Measurements from ENCODE around the gene HLCS. TPM values are rescaled to one million over a fixed set of nuclear protein-coding genes. Genes with fewer than 3 reads are reported as not detected.

The HLCS gene
- total RNA-seq (29.6 TPM), polyA plus RNA-seq (ENCODE audit: insufficient read depth, low read depth, low replicate concordance) (4.5 TPM)
- long read RNA-seq, donor 1: 0 reads
- long read RNA-seq, donor 2: 0 reads
- long read RNA-seq, donor 3: 0 reads
- long read RNA-seq, donor 4, partial matches to known transcripts: 0 of 1 reads
- long read RNA-seq, donor 4, other reads (novel, unspliced or antisense): 0 of 1 reads
- long read RNA-seq, donor 5: 0 reads
- long read RNA-seq, donor 6: 0 reads
- long read RNA-seq, donor 7, partial matches to known transcripts: 5 of 27 reads
- long read RNA-seq, donor 7, other reads (novel, unspliced or antisense): 22 of 27 reads
- long read RNA-seq, donor 8, partial matches to known transcripts: 0 of 1 reads
- long read RNA-seq, donor 8, other reads (novel, unspliced or antisense): 0 of 1 reads
- long read RNA-seq, donor 9: 0 reads
- long read RNA-seq, donor 10, partial matches to known transcripts: 0 of 1 reads
- long read RNA-seq, donor 10, other reads (novel, unspliced or antisense): 0 of 1 reads

DNA sequence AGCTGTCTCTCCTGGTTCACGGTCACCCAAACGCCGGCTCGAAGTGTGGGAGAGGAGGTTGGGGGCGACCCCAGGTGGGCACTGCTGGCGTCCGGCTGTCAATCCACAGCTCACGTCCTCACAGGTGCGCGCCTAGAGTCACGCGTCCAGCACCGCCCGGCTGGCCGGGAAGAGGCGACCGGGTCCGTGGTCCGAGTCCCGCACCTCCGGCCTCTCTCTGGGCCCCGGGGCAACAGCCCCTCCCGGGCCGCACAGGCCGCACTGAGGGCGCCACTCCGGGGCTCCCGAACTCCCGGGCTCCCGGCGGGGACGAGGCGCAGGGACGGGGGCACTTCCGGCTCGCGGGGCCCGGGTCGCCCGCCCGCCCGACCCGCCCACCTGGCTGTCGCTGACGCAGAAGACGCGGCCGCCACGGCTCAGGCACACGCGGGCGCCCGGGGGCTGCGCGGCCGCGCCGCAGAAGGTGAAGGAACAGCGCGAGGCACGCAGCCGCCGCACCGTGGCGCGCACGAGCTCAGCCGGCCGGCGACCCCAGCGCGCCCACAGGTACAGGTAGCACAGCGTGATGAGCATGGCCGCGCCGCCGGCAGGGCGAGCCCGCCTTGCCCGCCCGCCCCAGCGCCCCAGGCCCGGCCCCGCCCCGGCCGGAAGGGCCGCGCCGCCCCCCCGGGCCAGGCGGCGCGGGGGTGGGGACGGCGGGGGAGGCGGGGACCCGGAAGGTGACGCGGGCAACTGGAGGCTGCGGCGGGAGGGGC lies at the start of gene HLCS:
HLCS (minus strand) TSS at position 604 of the 755 bp plus-strand sequence; CDS start at position 573, 31 bp downstream.
- FAIRE-seq (no peak), DNase-seq (peak; percentile 70 to 88 (median 85))
- peak within 1 kb of the TSS in 2 of 3 donors; percentile 54 to 61 for H3K9ac ChIP-seq (ENCODE audit: low read length in 3 of 3)
- TF ChIP-seq, protein P1, sequence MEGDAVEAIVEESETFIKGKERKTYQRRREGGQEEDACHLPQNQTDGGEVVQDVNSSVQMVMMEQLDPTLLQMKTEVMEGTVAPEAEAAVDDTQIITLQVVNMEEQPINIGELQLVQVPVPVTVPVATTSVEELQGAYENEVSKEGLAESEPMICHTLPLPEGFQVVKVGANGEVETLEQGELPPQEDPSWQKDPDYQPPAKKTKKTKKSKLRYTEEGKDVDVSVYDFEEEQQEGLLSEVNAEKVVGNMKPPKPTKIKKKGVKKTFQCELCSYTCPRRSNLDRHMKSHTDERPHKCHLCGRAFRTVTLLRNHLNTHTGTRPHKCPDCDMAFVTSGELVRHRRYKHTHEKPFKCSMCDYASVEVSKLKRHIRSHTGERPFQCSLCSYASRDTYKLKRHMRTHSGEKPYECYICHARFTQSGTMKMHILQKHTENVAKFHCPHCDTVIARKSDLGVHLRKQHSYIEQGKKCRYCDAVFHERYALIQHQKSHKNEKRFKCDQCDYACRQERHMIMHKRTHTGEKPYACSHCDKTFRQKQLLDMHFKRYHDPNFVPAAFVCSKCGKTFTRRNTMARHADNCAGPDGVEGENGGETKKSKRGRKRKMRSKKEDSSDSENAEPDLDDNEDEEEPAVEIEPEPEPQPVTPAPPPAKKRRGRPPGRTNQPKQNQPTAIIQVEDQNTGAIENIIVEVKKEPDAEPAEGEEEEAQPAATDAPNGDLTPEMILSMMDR (IDR thresholded peaks at IDR 0.05; ENCODE audit: borderline replicate concordance, extremely low read depth, insufficient read depth): peak; percentile 17
- peak within 1 kb of the TSS; percentile 32 to 76 (median 65) for H3K4me3 ChIP-seq (ENCODE audit: low read length in 3 of 3)
- intact Hi-C loops (cut with DNase I): no loop called here
- no peaks in the 10 kb centered on the region for H3K27me3 ChIP-seq (ENCODE audit: control insufficient read depth, insufficient read depth, low read length)
- H3K4me1 ChIP-seq (ENCODE audit: control insufficient read depth in 2 of 3, insufficient read depth in 2 of 3, low read depth in 1 of 3, low read length in 3 of 3): peaks cover 0 to 2% (median 0%) of the 10 kb centered on the region in 3 donors
- H3K9me3 ChIP-seq (ENCODE audit: control insufficient read depth in 2 of 3, insufficient read depth in 1 of 3, low read length in 3 of 3): no peaks in the 10 kb centered on the region
- peak within 1 kb of the TSS; percentile 51 to 69 for H3K27ac ChIP-seq (ENCODE audit: low read depth in 2 of 2, low read length in 2 of 2)
- H3K36me3 ChIP-seq (ENCODE audit: control insufficient read depth in 2 of 3, insufficient read depth in 3 of 3, low read length in 3 of 3): peaks cover 0 to under 1% (median 0%) of the 10 kb centered on the region in 3 donors

DNA sequence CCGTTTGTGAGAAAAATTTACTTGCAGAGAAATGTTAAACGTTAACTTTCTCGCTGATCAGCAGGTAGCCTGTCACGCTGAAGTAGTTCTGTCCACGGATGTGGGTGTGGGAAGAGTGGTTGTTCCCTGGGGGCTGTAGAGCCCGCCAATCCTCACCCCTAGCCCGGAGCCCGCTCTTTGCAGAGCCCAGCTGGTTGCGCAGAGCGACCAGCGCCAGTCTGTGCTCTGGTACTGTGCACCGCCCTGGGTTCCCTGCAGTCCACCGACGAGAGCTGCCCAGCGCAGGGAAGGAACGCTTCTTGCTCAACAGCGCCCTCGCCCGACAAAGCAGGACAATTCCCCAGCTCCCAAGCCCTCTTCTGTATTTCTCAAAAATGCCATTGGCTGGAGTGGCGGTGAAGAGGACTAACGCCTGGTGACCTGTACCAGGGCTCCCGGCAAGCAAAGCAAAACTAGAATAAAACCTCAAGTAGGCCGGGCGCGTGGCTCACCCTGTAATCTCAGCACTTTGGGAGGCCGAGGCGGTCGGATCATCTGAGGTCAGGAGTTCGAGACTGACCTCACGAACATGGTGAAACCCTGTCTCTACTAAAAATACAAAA lies 43.4 kb upstream of the HLCS start:
- no peaks in the 10 kb centered on the region for H3K36me3 ChIP-seq (ENCODE audit: control insufficient read depth in 2 of 3, insufficient read depth in 3 of 3, low read length in 3 of 3)

DNA sequence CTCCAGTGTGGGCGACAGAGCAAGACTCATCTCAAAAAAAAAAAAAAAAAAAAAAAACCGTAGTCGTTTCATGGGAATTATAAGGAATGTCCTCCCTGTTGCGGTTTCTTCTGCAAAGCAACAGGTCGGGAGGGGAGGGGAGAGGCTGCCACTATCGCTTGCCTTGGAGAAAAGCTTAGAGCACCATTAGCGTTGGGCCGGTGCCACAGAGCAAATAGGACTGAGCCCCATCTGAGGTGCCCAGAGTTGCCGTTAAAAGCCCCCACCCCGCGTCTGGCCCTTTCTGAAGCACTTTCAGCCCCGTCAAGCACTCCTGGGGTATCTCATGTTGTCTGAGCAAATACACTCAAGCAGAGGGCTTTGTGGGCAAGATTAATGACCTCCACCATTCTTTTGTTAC lies 42.3 kb upstream of the HLCS start:
- intact Hi-C loops (cut with DNase I): no loop called here
- no peak for FAIRE-seq

More for the DNA sequence above, 43.4 kb upstream of the HLCS start:
- DNase-seq (peak; percentile 90 to 94 (median 93)), FAIRE-seq (peak; percentile 21)
- TF ChIP-seq, protein P1 (IDR thresholded peaks at IDR 0.05; ENCODE audit: borderline replicate concordance, extremely low read depth, insufficient read depth): peak; percentile 89
- intact Hi-C loops (cut with DNase I): no loop called here
- H3K9me3 ChIP-seq (ENCODE audit: control insufficient read depth in 2 of 3, insufficient read depth in 1 of 3, low read length in 3 of 3): no peaks in the 10 kb centered on the region
- H3K27me3 ChIP-seq (ENCODE audit: control insufficient read depth, insufficient read depth, low read length): peaks cover 7% of the 10 kb centered on the region
- no peak overlapping the region for H3K27ac ChIP-seq (ENCODE audit: low read depth in 2 of 2, low read length in 2 of 2)
- no peak overlapping the region for H3K9ac ChIP-seq (ENCODE audit: low read length in 3 of 3)
- peaks cover 0 to 6% (median 0%) of the 10 kb centered on the region in 3 donors for H3K4me1 ChIP-seq (ENCODE audit: control insufficient read depth in 2 of 3, insufficient read depth in 2 of 3, low read depth in 1 of 3, low read length in 3 of 3)
- peak overlapping the region in 2 of 3 donors; percentile 52 to 72 for H3K4me3 ChIP-seq (ENCODE audit: low read length in 3 of 3)

More for the DNA sequence above, 42.3 kb upstream of the HLCS start:
- H3K4me3 ChIP-seq (ENCODE audit: low read length in 3 of 3): no peak overlapping the region
- no peaks in the 10 kb centered on the region for H3K9me3 ChIP-seq (ENCODE audit: control insufficient read depth in 2 of 3, insufficient read depth in 1 of 3, low read length in 3 of 3)
- H3K27ac ChIP-seq (ENCODE audit: low read depth in 2 of 2, low read length in 2 of 2): no peak overlapping the region
- TF ChIP-seq, protein P1 (IDR thresholded peaks at IDR 0.05; ENCODE audit: borderline replicate concordance, extremely low read depth, insufficient read depth): no peak
- no peak overlapping the region for H3K9ac ChIP-seq (ENCODE audit: low read length in 3 of 3)
- peaks cover 0 to 6% (median 0%) of the 10 kb centered on the region in 3 donors for H3K4me1 ChIP-seq (ENCODE audit: control insufficient read depth in 2 of 3, insufficient read depth in 2 of 3, low read depth in 1 of 3, low read length in 3 of 3)
- peak in 1 of 5 donors; percentile 21 for DNase-seq
- peaks cover 7% of the 10 kb centered on the region for H3K27me3 ChIP-seq (ENCODE audit: control insufficient read depth, insufficient read depth, low read length)
- no peaks in the 10 kb centered on the region for H3K36me3 ChIP-seq (ENCODE audit: control insufficient read depth in 2 of 3, insufficient read depth in 3 of 3, low read length in 3 of 3)
